Heart right ventricle (tissue), 16 donors: Measurements from ENCODE around the gene H6PD. TPM values are rescaled to one million over a fixed set of nuclear protein-coding genes. Genes with fewer than 3 reads are reported as not detected.

Experiments used
- ATAC-seq, 8 donors: fragments of 200-7000 bp; cut with Tn5 transposase; one replicate each; pipeline ENCODE4 v1.9.1; 2020; ENCODE audit warnings: mild to moderate bottlenecking in 8 of 8, moderate library complexity in 8 of 8, moderate number of reproducible peaks in 1 of 8
- DNase-seq, 2 donors: peaks; one replicate each; pipeline ENCODE4 v3.0.0-alpha.2; 2020
- H3K27ac ChIP-seq, 10 donors: fragments of 200-600 bp; sonication (generic) in 2 of 10; one replicate each; pipeline versions ENCODE4 v1.5.0 to v1.8.0; 2020 to 2022; ENCODE audit warnings: mild to moderate bottlenecking in 3 of 10
- H3K27me3 ChIP-seq, 7 donors: fragments of 200-600 bp; one replicate each; pipeline ENCODE4 v1.8.0; 2021 to 2022; ENCODE audit warnings: mild to moderate bottlenecking in 2 of 7
- H3K36me3 ChIP-seq, 9 donors: fragments of 200-600 bp; sonication (generic) in 1 of 9; one replicate each; pipeline versions ENCODE4 v1.5.0 to v1.8.0; 2020 to 2022; ENCODE audit warnings: mild to moderate bottlenecking in 2 of 9
- H3K4me1 ChIP-seq, 9 donors: fragments of 200-600 bp; sonication (generic) in 1 of 9; one replicate each; pipeline versions ENCODE4 v1.5.0 to v1.8.0; 2020 to 2022; ENCODE audit warnings: mild to moderate bottlenecking in 4 of 9
- H3K4me3 ChIP-seq, 10 donors: fragments of 200-600 bp; sonication (generic) in 2 of 10; one replicate each; pipeline versions ENCODE4 v1.5.0 to v1.8.0; 2020 to 2022; ENCODE audit warnings: mild to moderate bottlenecking in 7 of 10, moderate library complexity in 2 of 10
- H3K9me3 ChIP-seq, 11 donors: fragments of 200-600 bp in 10 of 11; sonication (generic) in 2 of 11; one replicate each; pipeline versions ENCODE4 v1.5.0 to v1.8.0; 2013 to 2022; ENCODE audit warnings: mild to moderate bottlenecking in 2 of 11, control low read depth in 1 of 11, moderate library complexity in 1 of 11
- CTCF ChIP-seq, 9 donors: fragments of 200-600 bp; sonication (generic) in 2 of 9; IDR thresholded peaks; one replicate each; pipeline versions ENCODE4 v1.5.0 to v1.8.0; 2021 to 2022; ENCODE audit warnings: antibody characterized with exemption in 9 of 9, mild to moderate bottlenecking in 5 of 9, moderate library complexity in 1 of 9
- WGBS, 2 donors: extraction: QIAGEN DNeasy Blood & Tissue Kit; methylation state at CpG; one replicate each; pipeline ENCODE4 v1.1.7; 2013; ENCODE audit warnings: inconsistent platforms in 1 of 2; 5-methylcytosine and 5-hydroxymethylcytosine counted together
- intact Hi-C, 10 donors: fragments of 100-400 bp; cut with DNase I; formaldehyde crosslinking; loops; one replicate each; pipeline versions ENCODE4 v1.11.1 to v1.14.2; 2022
- polyA plus RNA-seq, 2 donors: library from polyadenylated mRNA; stranded (reverse); fragments of 200-250 nt; gene quantifications; one replicate each; pipeline ENCODE4 v1.2.3, GENCODE V29; 2013
- total RNA-seq, 10 donors: library from RNA; stranded (reverse); fragmentation: NEBNext Ultra II Directional in 3 of 10; extraction: Animal tissue kit (Norgen Biotek cat#: 25700) in 3 of 10; gene quantifications; one replicate each; pipeline versions ENCODE4 v1.2.1 to v1.2.4, GENCODE V29; 2021 to 2023
- donor health status: Arrhythmogenic right ventricular cardiomyopathy.
- donor health status: ischemic (EF 13 %, LVEDD 7.1; RV severe dilation, severe dysfunction).
- donor health status: healthy with polysubstance abuse.
- donor health status: DM: no; HTN: yes; CAD: no.
- donor health status: DM: no; HTN: no; CAD: no.
- donor health status: ischemic (EF 25% LVEDD 6.9; RV normal size, moderate dysfunction).
- donor health status: ischemic (EF 25% LVEDD 5.7; RV mildly dilated, moderate dysfunction).
- donor health status: healthy.
- donor health status: DM: yes; HTN: yes; CAD: no.
- donor health status: Ischemic cardiomyopathy.
- donor health status: ischemic (EF 35%, LVEDD 5.7; RV mildly dilated, moderate dysfunction).
- donor health status: nonischemic (EF 11% LVEDD 7.7; RV severe dilation, severe dysfunction).
- donor health status: DM: yes; HTN: yes; CAD: no.
- donor health status: PGD.
- donor health status: ischemic (EF 29% LVEDD 5.4; RV normal size, mild dysfunction).
- donor health status: nonischemic (EF 23%, LVEDD 6.1; RV moderate dilation, normal function).

Gene H6PD
- total and polyA plus RNA-seq, 12 donors: 5.7 to 45.0 (median 28.4) TPM

DNA sequence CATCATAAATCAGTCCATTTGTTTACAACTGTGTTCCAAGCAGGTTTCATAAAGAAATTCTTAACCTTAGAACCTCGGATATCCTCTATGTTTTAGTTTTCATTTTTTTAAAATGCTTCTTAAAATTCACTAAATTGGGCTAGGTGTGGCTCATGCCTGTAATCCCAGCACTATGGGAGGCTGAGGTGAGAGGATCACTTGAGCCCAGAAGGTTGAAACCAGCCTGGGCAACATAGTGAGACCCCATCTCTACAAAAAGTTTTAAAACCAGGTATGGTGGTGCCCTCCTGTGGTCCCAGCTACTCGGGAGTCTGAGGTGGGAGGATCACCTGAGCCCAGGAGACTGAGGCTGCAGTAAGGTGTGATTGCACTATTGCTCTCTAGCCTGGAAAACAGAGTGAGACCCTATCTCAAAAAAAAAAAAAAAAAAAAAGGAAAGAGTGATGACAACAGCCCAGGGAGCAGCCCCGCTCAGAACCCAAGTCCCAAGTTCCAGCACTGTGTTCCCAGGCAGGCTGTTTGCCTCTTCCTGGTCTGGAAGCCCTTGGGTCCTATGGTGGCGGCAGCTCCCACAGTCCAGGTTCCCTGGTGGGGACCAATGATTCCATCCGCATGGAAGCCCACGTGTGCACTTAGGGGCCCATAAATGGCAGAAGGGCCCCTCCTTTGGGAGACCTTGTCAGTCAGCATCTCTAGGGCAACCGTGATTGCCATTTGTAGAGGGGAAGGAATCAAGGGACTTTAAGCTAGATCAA lies 33.4 kb downstream of the H6PD start:
- no peak for TF ChIP-seq CTCF (IDR thresholded peaks at IDR 0.05)
- no peaks in the 10 kb centered on the region for H3K27me3 ChIP-seq
- H3K27ac ChIP-seq: no peak overlapping the region
- intact Hi-C loops: loop anchor here in 9 of 10 donors (1.0 to 10.0 kb wide), 8 partner anchors 189 to 307 kb away; no protein-coding TSS in a partner anchor
- H3K36me3 ChIP-seq: peaks cover 0 to 56% (median 22%) of the 10 kb centered on the region in 9 donors
- DNase-seq: no peak
- no peaks in the 10 kb centered on the region for H3K9me3 ChIP-seq
- H3K4me3 ChIP-seq: no peak overlapping the region
- ATAC-seq: no peak
- peaks cover 0 to 29% (median 15%) of the 10 kb centered on the region in 9 donors for H3K4me1 ChIP-seq
- WGBS, 2 donors: 93 to 95% methylated on average over 7 of the region's 7 CpGs

DNA sequence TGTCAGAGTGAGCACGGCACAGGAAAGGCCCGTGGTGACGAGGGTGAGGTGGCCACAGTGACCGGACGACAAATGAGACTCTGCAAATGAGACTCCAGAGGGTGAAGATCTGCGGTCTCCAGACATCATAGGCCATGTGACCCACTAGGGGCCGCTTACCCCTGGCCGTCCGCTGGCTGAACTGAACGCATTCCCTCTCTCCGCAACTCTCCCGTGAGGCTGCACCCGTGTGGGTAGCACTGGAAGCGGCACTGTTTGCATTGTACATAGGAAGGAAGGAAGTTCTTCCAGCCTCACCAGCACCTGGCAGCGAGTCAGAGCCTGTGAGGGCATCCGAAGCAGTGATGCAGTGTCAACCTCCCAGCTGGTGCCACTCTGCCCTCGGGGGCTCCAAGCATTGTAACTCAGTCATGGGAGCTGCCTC lies 34.5 kb downstream of the H6PD start:
- ATAC-seq: peak in 2 of 8 donors; percentile 7 to 18
- intact Hi-C loops: loop anchor here in 7 of 10 donors (5.0 to 10.0 kb wide), 4 partner anchors 188 to 306 kb away; no protein-coding TSS in a partner anchor
- H3K27me3 ChIP-seq: no peaks in the 10 kb centered on the region
- TF ChIP-seq CTCF (IDR thresholded peaks at IDR 0.05): no peak
- no peak overlapping the region for H3K27ac ChIP-seq
- no peak overlapping the region for H3K4me3 ChIP-seq
- 84 to 87% methylated on average over 17 of the region's 17 CpGs for WGBS, 2 donors
- peaks cover 0 to 45% (median 13%) of the 10 kb centered on the region in 9 donors for H3K36me3 ChIP-seq
- no peak for DNase-seq
- H3K9me3 ChIP-seq: no peaks in the 10 kb centered on the region
- peaks cover 0 to 29% (median 15%) of the 10 kb centered on the region in 9 donors for H3K4me1 ChIP-seq

- no peak overlapping the region for H3K27ac ChIP-seq
- H3K4me1 ChIP-seq: peaks cover 0 to 29% (median 15%) of the 10 kb centered on the region in 9 donors
- WGBS, 2 donors: 38 to 57% methylated on average over 12 of the region's 12 CpGs
- no peak for TF ChIP-seq CTCF (IDR thresholded peaks at IDR 0.05)
- no peak overlapping the region for H3K4me3 ChIP-seq
- no peaks in the 10 kb centered on the region for H3K27me3 ChIP-seq
- ATAC-seq (peak in 5 of 8 donors; percentile 19 to 70 (median 21)), DNase-seq (no peak)
- H3K9me3 ChIP-seq: no peaks in the 10 kb centered on the region
- intact Hi-C loops: loop anchor here in 7 of 10 donors (5.0 to 10.0 kb wide), 4 partner anchors 188 to 305 kb away; no protein-coding TSS in a partner anchor
- H3K36me3 ChIP-seq: peaks cover 0 to 38% (median 7%) of the 10 kb centered on the region in 9 donors
These were observed 35.1 kb downstream of the H6PD start for GRCh38 chr1:9269721-9270120.

DNA sequence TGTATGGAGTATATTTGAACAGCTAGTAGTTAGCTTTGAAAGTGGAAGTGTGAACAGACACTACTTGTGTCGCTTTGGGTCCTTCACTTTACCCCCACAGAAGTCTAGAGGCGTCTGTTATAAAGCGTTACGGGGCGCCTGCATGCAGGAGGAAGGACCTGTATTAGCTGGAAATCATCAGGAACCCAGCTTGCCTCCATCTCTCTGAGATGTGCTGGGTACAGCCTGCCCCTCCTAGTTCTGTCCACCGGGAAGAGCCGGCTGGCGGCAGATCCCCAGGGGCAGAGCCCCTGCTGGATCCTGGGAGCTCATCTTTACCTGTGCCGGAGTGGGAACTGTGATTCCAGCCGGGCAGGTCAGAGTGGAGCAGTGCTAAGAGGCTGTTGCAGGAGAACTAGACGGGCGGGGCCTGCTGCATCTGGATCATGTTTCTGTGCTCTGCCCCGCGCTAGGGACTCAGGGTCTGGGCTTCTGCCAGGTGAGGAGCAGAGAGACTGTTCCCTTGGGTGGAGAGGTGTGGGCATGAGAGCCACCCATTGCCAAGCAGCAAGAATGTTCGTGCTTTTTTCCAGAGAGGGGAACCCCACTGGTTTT lies 35.8 kb downstream of the H6PD start:
- Histone ChIP-seq H3K36me3 (peaks cover 0 to 33% (median 3%) of the 10 kb centered on the region in 9 donors), H3K4me3 (no peak overlapping the region), H3K27me3 (no peaks in the 10 kb centered on the region), H3K9me3 (no peaks in the 10 kb centered on the region), H3K27ac (no peak overlapping the region), H3K4me1 (peaks cover 0 to 29% (median 18%) of the 10 kb centered on the region in 9 donors)
- WGBS, 2 donors: 41 to 60% methylated on average over 15 of the region's 15 CpGs
- DNase-seq (peak in 1 of 2 donors; percentile 47), ATAC-seq (peak in 7 of 8 donors; percentile 26 to 72 (median 54))
- intact Hi-C loops: no loop called here
- no peak for TF ChIP-seq CTCF (IDR thresholded peaks at IDR 0.05)
